ENCODE data around the gene SBNO1.

The SBNO1 gene

GRCh38 chr12:123283461-123283860, 81.2 kb downstream of the SBNO1 start:
- DNase-seq (ENCODE audit: insufficient read length, low spot score): no peak
- no peak for TF ChIP-seq POLR2A (IDR thresholded peaks at IDR 0.05; ENCODE audit: low read depth, low read length)
- FAIRE-seq: no peak

- DNase-seq (ENCODE audit: insufficient read length, low spot score): no peak
- no peak for TF ChIP-seq POLR2A (IDR thresholded peaks at IDR 0.05; ENCODE audit: low read depth, low read length)
- no peak for FAIRE-seq
These were observed 82.5 kb downstream of the SBNO1 start for GRCh38 chr12:123282111-123282510.

GRCh38 chr12:123280971-123281370, 83.7 kb downstream of the SBNO1 start:
- no peak for TF ChIP-seq POLR2A (IDR thresholded peaks at IDR 0.05; ENCODE audit: low read depth, low read length)
- FAIRE-seq (no peak), DNase-seq (ENCODE audit: insufficient read length, low spot score) (no peak)

- TF ChIP-seq POLR2A (IDR thresholded peaks at IDR 0.05; ENCODE audit: low read depth, low read length): no peak
- DNase-seq (ENCODE audit: insufficient read length, low spot score) (no peak), FAIRE-seq (no peak)
These were observed 86.5 kb downstream of the SBNO1 start for GRCh38 chr12:123278101-123278627.

GRCh38 chr12:123273166-123273565, 91.5 kb downstream of the SBNO1 start:
- no peak for TF ChIP-seq POLR2A (IDR thresholded peaks at IDR 0.05; ENCODE audit: low read depth, low read length)
- no peak for DNase-seq (ENCODE audit: insufficient read length, low spot score)
- FAIRE-seq: no peak

DNA sequence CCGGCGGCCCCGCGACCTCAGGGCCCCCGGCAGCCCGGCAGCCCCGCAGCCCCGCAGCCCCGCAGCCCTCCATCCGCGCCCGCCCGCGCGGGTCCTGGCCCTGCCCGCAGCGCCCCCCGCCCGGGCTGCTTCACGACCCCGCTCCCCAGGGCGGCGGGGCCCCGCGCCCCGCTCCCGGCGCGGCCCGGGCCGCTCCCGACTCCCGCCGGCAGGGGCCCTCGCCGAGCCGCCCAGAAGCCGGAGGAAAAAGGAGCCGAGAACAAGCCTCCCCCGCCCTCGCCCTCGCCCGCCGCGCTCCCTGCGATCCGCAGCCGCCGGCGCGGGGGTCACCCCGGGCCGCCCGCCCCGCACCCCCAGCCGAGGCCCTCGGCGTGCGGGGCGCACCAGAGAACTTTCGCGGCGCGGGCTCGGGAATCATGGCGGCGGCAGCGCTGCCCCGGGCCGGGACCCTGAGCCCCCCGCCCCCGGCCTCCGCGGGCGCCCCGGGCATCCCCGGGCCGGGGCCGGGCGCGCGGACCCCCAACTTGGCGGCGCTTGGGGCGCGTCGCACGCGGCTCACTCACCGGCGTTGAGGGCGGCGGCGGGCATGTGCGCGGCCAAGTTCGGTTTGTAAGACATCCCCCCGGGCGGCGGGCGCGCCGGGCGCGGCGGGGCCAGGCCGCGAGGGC, 93.5 kb downstream of the SBNO1 start:
- FAIRE-seq (no peak), DNase-seq (ENCODE audit: insufficient read length, low spot score) (peak; percentile 85)
- no peak for TF ChIP-seq POLR2A (IDR thresholded peaks at IDR 0.05; ENCODE audit: low read depth, low read length)

DNA sequence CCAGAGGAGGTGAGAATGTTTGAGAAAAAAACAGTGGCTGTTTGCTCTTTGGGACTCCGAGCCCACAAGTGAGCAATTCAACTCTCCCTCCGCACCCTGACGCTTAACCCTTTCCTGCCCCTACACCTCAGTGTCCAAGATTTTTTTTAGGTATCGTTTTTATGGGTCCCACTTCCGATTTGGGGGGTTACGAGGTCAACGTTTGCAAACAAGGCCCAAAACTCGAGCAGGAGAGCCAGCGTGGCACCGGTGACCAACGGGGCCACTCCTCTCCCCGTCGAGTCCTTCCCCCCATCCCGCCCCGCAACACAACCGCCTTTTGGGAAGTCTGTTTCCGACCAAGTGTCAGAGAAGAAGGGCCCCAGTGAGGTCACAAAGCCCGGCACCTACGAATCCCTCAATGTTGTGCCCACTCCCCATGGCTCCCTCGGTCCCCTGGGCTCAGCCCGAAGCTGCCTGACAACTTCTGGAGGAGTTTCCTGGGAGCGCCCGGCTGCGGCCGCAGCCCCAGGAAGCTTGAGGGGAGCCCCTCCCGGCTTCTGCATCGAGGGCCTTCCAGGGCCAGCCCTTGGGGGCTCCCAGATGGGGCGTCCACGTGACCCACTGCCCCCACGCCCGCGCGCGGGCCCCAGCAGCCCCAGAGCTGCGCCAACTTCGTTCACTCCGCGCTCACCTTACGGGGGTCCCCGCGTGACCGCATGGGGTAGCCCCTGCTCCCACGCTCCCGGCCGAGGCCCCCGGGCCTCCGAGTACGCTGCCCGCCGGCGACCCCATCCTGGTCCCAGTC, 94.2 kb downstream of the SBNO1 start:
- FAIRE-seq: no peak
- TF ChIP-seq POLR2A (IDR thresholded peaks at IDR 0.05; ENCODE audit: low read depth, low read length): no peak
- DNase-seq (ENCODE audit: insufficient read length, low spot score): peak; percentile 35

GRCh38 chr12:123269896-123270213, 94.8 kb downstream of the SBNO1 start:
- FAIRE-seq (no peak), DNase-seq (ENCODE audit: insufficient read length, low spot score) (no peak)
- no peak for TF ChIP-seq POLR2A (IDR thresholded peaks at IDR 0.05; ENCODE audit: low read depth, low read length)

DNA sequence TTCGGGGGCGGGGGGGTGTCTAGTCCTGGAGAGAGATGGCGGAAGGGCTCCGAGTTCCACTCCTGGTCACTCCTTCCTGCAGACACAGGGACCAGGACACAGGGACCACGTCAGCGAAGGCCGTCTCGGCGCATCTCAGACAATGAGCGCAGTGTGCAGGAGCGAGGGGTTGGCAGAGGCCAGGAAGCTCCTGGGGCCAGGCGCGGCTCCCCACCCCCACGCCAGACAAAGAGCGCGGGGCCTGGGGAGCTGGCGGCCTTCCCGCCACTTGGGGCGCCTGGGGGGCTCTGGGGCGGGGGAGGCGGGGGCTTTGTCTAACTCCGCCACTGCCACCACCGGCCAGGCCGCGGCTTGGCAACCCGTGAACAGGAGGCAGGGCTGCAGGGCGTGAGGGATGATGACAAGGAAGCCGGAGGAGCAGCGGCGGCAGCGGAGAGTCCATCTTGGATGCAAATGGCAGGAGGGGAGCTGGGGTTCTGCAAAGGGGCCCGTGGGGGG, 95.2 kb downstream of the SBNO1 start:
- FAIRE-seq (no peak), DNase-seq (ENCODE audit: insufficient read length, low spot score) (no peak)
- TF ChIP-seq POLR2A (IDR thresholded peaks at IDR 0.05; ENCODE audit: low read depth, low read length): no peak

DNA sequence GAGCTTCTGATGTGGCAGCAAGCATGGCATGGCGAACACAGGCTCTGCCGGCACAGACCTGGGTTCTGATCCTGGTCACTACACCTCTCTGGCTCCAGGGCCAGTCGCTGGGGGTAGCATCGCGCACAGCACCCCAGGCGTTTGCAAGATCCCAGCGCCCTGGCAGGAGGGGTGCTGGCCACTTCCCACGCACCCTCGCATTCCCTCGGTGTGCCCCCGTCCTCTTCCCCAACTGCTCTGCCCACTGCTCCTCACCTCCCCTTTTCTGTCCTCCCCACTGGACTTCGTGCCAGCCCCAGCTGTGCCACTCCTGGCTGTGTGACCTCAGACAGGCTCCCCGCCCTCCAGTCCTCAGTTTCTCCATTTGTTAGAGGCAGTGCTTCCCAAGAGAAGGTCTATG, 95.8 kb downstream of the SBNO1 start:
- FAIRE-seq: no peak
- DNase-seq (ENCODE audit: insufficient read length, low spot score): no peak
- TF ChIP-seq POLR2A (IDR thresholded peaks at IDR 0.05; ENCODE audit: low read depth, low read length): no peak

GRCh38 chr12:123267991-123268843, 96.4 kb downstream of the SBNO1 start:
- DNase-seq (ENCODE audit: insufficient read length, low spot score): no peak

GRCh38 chr12:123267335-123267920, 97.2 kb downstream of the SBNO1 start:
- FAIRE-seq: no peak

More at GRCh38 chr12:123267991-123268843, 96.4 kb downstream of the SBNO1 start:
- no peak for TF ChIP-seq POLR2A (IDR thresholded peaks at IDR 0.05; ENCODE audit: low read depth, low read length)
- no peak for FAIRE-seq

DNA sequence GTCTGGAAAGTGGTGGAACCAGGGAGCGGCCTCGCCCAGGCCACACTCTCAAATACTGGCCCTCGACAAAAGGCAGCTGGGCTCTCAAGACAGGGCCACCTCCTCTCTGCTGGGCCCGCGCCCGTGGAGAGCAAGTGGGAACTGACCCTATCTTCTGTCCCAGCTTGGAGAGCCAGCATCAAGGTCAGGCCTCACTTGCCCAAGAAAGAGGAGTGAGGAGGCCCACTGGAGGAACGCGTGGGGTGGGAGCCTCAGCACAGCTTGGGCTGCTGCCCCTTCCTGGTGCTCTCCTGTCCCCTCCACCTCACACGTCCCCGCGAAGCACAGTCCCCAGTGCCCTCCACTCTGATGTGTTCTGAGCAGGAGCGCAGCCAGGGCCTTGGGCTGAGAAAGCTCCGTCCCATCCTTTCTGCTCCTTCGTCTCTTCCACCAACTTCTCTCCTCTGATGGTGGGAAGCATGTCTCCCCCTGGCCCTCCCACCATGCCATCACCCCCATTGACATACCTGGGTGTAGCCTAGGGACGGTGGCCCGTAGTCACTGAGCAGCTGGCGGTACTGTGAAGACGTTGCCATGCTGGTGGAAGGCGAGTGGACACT, 97.9 kb downstream of the SBNO1 start:
- no peak for DNase-seq (ENCODE audit: insufficient read length, low spot score)
- no peak for TF ChIP-seq POLR2A (IDR thresholded peaks at IDR 0.05; ENCODE audit: low read depth, low read length)
- no peak for FAIRE-seq

More at GRCh38 chr12:123267335-123267920, 97.2 kb downstream of the SBNO1 start:
- DNase-seq (ENCODE audit: insufficient read length, low spot score): no peak
- TF ChIP-seq POLR2A (IDR thresholded peaks at IDR 0.05; ENCODE audit: low read depth, low read length): no peak
